Left colon (tissue), 2 donors: ENCODE data around the gene TSPAN1. TPM values are rescaled to one million over a fixed set of nuclear protein-coding genes. Genes with fewer than 3 reads are reported as not detected.
A peak's percentile ranks its signal among the peaks of the same experiment; 100 is the strongest.

Source experiments
- ATAC-seq: fragments of 200-7000 bp; cut with Tn5 transposase; one replicate; pipeline ENCODE4 v1.9.1; 2020; ENCODE audit warnings: mild to moderate bottlenecking, moderate library complexity
- DNase-seq, 2 donors: peaks; one replicate each; pipeline ENCODE4 v3.0.0-alpha.2; 2020
- intact Hi-C, 2 donors: fragments of 100-400 bp; cut with DNase I in 1 of 2; cut with micrococcal nuclease in 1 of 2; formaldehyde crosslinking; loops; one replicate each; pipeline versions ENCODE4 v1.11.2 to v1.14.0; 2022; cut with DNase I, micrococcal nuclease
- long read RNA-seq: library from polyadenylated mRNA; unstranded; transcript quantifications from one replicate; pipeline ENCODE4 v2.0.0, GENCODE V29; 2021
- total RNA-seq, 2 donors: library from RNA; stranded (reverse); fragmentation: NEBNext Ultra II Directional; extraction: Animal tissue kit (Norgen Biotek cat#: 25700); gene quantifications; one replicate each; pipeline ENCODE4 v1.2.1, GENCODE V29; 2021
- donor health status: DM: no; HTN: no; CAD: no.
- donor health status: DM: yes; HTN: yes; CAD: no.

Gene TSPAN1, protein sequence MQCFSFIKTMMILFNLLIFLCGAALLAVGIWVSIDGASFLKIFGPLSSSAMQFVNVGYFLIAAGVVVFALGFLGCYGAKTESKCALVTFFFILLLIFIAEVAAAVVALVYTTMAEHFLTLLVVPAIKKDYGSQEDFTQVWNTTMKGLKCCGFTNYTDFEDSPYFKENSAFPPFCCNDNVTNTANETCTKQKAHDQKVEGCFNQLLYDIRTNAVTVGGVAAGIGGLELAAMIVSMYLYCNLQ
- 1,000 to 10,000 TPM; 1,260 to 2,050 TPM for total RNA-seq
- long read RNA-seq, transcript TSPAN1-204 (3 exons, 590 nt): major isoform, 5 of 1,337 reads
- long read RNA-seq, partial matches to known transcripts: 1,224 of 1,337 reads
- long read RNA-seq, other reads (novel, unspliced or antisense): 108 of 1,337 reads

- ATAC-seq: no peak
- DNase-seq: no peak
- intact Hi-C loops: no loop called here
These were observed at the start of gene TSPAN1 for GRCh38 chr1:46174448-46175231. TSPAN1 (plus strand) TSS chr1:46175087; CDS start chr1:46181108, 6,021 bp downstream.

DNA sequence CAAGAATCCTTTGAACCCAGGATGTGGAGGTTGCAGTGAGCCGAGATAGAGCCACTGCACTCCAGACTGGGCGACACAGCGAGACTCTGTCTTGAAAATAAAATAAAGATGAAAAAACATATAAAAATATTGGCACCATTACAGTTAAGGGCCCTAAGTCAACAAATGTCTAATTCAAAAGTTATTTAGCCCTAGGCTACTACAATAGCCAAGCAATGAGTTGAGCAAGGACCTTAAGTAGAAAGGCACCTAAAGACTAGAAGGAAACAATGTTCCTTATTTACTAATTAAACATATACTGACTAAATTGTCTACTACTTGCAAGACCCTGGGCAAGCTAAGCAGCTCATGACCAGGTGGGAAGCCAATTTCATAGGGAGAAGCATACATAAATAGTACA lies 46.5 kb upstream of the TSPAN1 start:
- DNase-seq: no peak
- intact Hi-C loops: no loop called here
- no peak for ATAC-seq

DNA sequence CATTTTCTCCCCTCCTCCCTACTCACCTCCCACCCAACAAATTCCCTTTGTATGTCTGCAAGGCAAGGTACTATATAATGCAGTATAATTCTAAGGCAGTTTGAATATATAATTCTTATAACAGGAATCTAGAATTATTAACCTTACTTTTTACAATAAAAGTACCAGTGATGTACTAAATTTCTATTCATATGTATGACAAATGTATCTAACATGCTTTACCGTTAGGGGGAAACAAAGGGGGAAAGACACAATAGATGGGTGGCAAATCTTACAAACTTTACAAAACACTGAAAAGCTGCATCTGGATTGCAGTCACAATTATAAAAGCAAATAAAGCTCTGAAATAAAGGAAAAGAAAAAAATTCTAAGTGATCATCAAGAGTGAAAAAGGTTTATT lies 44.8 kb upstream of the TSPAN1 start:
- intact Hi-C loops: no loop called here
- DNase-seq (no peak), ATAC-seq (no peak)

- ATAC-seq (no peak), DNase-seq (no peak)
- intact Hi-C loops: no loop called here
These were observed 44.3 kb upstream of the TSPAN1 start for GRCh38 chr1:46130606-46131005.

GRCh38 chr1:46131093-46131492 lies 43.8 kb upstream of the TSPAN1 start:
- DNase-seq: no peak
- no peak for ATAC-seq
- intact Hi-C loops: no loop called here

GRCh38 chr1:46131712-46132528 lies 43.0 kb upstream of the TSPAN1 start:
- ATAC-seq (peak; percentile 18), DNase-seq (peak; percentile 41 to 59)
- intact Hi-C loops: no loop called here

- intact Hi-C loops: no loop called here
- ATAC-seq (peak; percentile 97), DNase-seq (peak; percentile 95 to 98)
These were observed 42.2 kb upstream of the TSPAN1 start, which contains the start of gene PIK3R3 for GRCh38 chr1:46132529-46133180. PIK3R3 (minus strand) TSS chr1:46132629; CDS start chr1:46131952, 677 bp downstream.

DNA sequence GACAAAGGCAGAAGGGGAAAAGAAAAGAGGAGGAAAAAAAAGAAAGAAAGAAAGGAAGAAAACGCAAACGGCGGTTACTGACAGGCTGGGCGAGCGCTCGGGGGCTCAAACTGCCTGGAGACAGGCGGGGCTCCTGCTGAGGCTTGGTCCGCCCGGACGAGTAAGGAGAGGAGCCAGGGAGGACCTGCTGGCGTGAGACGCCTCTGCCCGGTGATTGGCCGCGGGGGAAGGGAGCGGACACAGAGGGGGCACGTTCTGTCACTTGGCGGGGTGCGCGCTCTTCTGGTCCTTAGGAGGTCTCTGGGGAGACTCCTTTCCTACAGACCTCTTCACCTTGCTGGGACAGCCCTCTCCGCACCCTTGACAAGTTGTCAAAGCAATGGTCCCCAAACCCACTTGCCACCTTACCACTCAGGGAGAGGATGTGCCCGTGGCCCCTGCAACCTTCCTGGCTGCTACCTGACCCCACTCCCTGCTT lies 41.7 kb upstream of the TSPAN1 start:
- ATAC-seq: peak; percentile 48
- peak in 1 of 2 donors; percentile 71 for DNase-seq
- intact Hi-C loops: no loop called here

GRCh38 chr1:46133781-46134350 lies 41.0 kb upstream of the TSPAN1 start:
- no peak for DNase-seq
- ATAC-seq: no peak
- intact Hi-C loops: no loop called here

DNA sequence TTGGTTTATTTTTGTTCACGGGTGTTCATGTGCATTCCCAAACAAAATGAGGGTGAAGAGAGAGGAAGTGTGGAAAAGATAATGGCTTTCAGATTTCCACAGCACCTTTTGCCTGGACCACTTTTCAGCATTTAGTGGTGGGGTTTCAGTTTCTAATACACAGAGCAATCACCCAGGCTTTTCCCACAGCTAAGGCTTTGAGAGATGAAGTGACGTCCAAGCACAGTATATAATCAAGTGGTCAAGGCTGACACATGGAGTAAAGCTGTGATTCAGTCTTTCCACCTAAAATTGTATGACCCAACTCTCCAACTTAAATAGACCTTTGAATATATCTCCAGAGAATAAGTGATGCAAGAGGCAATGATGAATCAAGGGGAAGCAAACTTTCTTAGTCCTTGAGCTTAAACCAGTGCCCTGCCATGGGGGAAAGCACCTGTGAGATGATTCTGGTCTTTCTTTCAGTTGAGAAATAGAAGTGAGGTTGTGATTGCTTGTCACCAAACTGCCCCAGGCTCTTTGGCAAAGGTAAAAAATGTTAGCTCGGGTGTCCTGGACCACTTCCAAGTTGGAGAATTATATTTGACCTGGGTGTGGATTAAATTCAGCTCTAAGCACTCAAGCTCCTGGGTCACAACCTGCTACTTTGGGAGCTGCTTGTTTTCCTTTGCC lies 40.1 kb upstream of the TSPAN1 start:
- DNase-seq (no peak), ATAC-seq (no peak)
- intact Hi-C loops: no loop called here

- DNase-seq: no peak
- intact Hi-C loops: no loop called here
- no peak for ATAC-seq
These were observed 38.2 kb upstream of the TSPAN1 start for GRCh38 chr1:46136711-46137110.

DNA sequence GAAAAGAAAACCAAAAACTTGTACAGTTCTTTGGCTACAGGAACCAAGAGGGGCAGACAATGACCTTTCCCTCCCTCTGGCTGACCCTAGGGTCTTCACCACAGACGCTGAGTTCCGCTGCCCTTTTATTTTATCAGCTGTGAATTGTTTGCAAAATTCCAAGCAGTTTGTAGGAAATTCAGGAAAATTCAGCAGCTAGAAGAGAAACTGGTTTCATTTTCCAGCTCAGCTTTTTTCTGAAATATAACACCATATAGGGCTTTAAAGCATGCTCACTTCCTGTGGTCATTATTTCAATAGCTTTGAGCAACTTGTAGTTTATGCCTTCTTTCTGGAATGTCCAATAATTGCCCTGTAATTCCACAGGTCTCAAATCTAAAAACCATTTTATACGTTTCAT lies 37.0 kb upstream of the TSPAN1 start:
- intact Hi-C loops: no loop called here
- ATAC-seq (no peak), DNase-seq (no peak)

DNA sequence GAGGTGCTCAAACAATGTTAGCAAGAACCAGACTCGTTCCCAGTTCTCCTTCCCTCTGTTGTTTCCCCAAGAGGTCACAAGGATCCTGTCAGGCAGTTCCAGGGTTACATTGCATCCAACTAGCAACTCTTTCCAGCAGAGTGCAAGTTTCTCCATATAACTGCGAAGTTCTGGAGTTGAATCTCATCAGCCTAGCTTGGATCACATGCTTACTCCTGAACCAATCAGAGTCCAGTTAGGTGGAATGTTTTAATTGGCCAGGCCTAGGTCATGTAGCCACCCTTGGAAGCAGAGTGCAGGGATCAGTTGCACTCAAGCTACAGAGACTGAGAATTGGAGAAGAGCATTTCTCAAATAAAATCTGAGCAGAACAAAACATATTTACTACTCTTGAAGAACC lies 26.6 kb upstream of the TSPAN1 start:
- DNase-seq: no peak
- ATAC-seq: no peak
- intact Hi-C loops: no loop called here

- intact Hi-C loops: no loop called here
- DNase-seq (no peak), ATAC-seq (no peak)
These were observed 24.8 kb upstream of the TSPAN1 start for GRCh38 chr1:46150085-46150484.

- ATAC-seq: no peak
- no peak for DNase-seq
- intact Hi-C loops: no loop called here
These were observed 22.9 kb upstream of the TSPAN1 start for GRCh38 chr1:46152016-46152415.

DNA sequence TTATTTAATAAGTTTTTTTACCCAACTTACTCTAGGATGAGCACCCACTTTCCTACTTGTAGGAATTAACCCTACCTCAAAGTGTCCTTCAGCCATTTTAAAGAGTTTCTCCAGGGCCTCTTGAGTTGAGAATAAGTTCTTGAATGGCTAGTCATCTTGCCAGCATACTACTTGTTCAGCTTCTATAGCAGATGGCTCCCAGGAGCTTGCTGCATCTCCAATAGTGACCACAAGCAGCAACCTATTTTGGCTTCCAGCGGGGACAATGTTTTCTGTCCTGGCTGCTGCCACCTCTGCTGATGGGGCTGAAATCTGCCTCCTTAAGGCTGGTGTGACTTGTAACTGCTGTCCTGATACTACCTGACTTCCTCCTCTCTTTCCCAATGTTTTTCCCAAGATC lies 21.7 kb upstream of the TSPAN1 start:
- no peak for ATAC-seq
- intact Hi-C loops: no loop called here
- no peak for DNase-seq

GRCh38 chr1:46153732-46154131 lies 21.2 kb upstream of the TSPAN1 start:
- intact Hi-C loops: no loop called here

GRCh38 chr1:46157916-46158311 lies 17.0 kb upstream of the TSPAN1 start:
- intact Hi-C loops: no loop called here
- DNase-seq (no peak), ATAC-seq (no peak)

More at GRCh38 chr1:46153732-46154131, 21.2 kb upstream of the TSPAN1 start:
- no peak for DNase-seq
- ATAC-seq: no peak
